ENCODE measurements around the gene COL1A2.

GRCh38 chr7:94396037-94396431 is 1.3 kb downstream of the COL1A2 start:
- TF ChIP-seq, protein P1, sequence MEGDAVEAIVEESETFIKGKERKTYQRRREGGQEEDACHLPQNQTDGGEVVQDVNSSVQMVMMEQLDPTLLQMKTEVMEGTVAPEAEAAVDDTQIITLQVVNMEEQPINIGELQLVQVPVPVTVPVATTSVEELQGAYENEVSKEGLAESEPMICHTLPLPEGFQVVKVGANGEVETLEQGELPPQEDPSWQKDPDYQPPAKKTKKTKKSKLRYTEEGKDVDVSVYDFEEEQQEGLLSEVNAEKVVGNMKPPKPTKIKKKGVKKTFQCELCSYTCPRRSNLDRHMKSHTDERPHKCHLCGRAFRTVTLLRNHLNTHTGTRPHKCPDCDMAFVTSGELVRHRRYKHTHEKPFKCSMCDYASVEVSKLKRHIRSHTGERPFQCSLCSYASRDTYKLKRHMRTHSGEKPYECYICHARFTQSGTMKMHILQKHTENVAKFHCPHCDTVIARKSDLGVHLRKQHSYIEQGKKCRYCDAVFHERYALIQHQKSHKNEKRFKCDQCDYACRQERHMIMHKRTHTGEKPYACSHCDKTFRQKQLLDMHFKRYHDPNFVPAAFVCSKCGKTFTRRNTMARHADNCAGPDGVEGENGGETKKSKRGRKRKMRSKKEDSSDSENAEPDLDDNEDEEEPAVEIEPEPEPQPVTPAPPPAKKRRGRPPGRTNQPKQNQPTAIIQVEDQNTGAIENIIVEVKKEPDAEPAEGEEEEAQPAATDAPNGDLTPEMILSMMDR (IDR thresholded peaks at IDR 0.05) = no peak
- TF ChIP-seq POLR2A (IDR thresholded peaks at IDR 0.05) (no peak), EP300 (IDR thresholded peaks at IDR 0.05) (no peak), POLR2AphosphoS5 (IDR thresholded peaks at IDR 0.05) (no peak)
